OCI-LY1 (cell line): ENCODE data around the gene TMEM140.
"Not testable (repeated sequence)": the region's sequence is repeated elsewhere in the genome, so short reads cannot be mapped to it uniquely, and the experiment has no call there.

Experiments used
- H2AFZ ChIP-seq: fragments of 200-600 bp; sonication (generic), shearing (Covaris generic); 2 replicates; pipeline ENCODE4 v1.6.0; 2014; ENCODE audit warnings: antibody characterized with exemption, mild to moderate bottlenecking, low read length
- H3F3A ChIP-seq: fragments of 200-600 bp; sonication (generic), shearing (Covaris generic); 2 replicates; pipeline ENCODE4 v1.6.0; 2014; ENCODE audit warnings: mild to moderate bottlenecking, antibody characterized with exemption, low read length, moderate library complexity; ENCODE audit not compliant: insufficient read depth
- H3K27ac ChIP-seq: fragments of 200-600 bp; sonication (generic); 2 replicates; pipeline ENCODE4 v1.5.1; 2014; ENCODE audit warnings: low read length, mixed run types, mild to moderate bottlenecking, low read depth; ENCODE audit not compliant: poor library complexity, severe bottlenecking
- H3K27me3 ChIP-seq: fragments of 200-600 bp; sonication (generic); 2 replicates; pipeline ENCODE4 v1.6.0; 2014; ENCODE audit warnings: antibody characterized with exemption, mild to moderate bottlenecking, low read length, moderate library complexity; ENCODE audit not compliant: insufficient read depth
- H3K36me3 ChIP-seq: fragments of 200-600 bp; sonication (generic); 2 replicates; pipeline ENCODE4 v1.6.1; 2014; ENCODE audit warnings: mild to moderate bottlenecking, antibody characterized with exemption, low read length, moderate library complexity, mixed read lengths; ENCODE audit not compliant: insufficient read depth
- H3K4me1 ChIP-seq: fragments of 200-600 bp; sonication (generic); 2 replicates; pipeline ENCODE4 v1.5.1; 2014; ENCODE audit warnings: mild to moderate bottlenecking, low read length, moderate library complexity; ENCODE audit not compliant: insufficient read depth, severe bottlenecking
- H3K4me2 ChIP-seq: fragments of 200-600 bp; sonication (generic), shearing (Covaris generic); 2 replicates; pipeline ENCODE4 v1.6.1; 2014; ENCODE audit warnings: low read length
- H3K4me3 ChIP-seq: fragments of 200-600 bp; sonication (generic); 2 replicates; pipeline ENCODE4 v1.5.1; 2014; ENCODE audit warnings: low read length, low read depth, mild to moderate bottlenecking, mixed read lengths; ENCODE audit not compliant: poor library complexity, severe bottlenecking
- H3K79me2 ChIP-seq: fragments of 200-600 bp; shearing (Covaris generic); 2 replicates; pipeline ENCODE4 v1.6.1; 2016; ENCODE audit warnings: mixed run types, low read length, mixed read lengths; ENCODE audit not compliant: insufficient read depth
- H3K9ac ChIP-seq: fragments of 200-600 bp; sonication (generic), shearing (Covaris generic); 2 replicates; pipeline ENCODE4 v1.6.1; 2014; ENCODE audit warnings: mild to moderate bottlenecking, low read length, mixed read lengths
- H3K9me2 ChIP-seq: fragments of 200-600 bp; sonication (generic), shearing (Covaris generic); 2 replicates; pipeline ENCODE4 v1.6.1; 2014; ENCODE audit warnings: low read depth, mild to moderate bottlenecking, low read length, mixed read lengths
- H3K9me3 ChIP-seq: fragments of 200-600 bp; shearing (Covaris generic); 2 replicates; pipeline ENCODE4 v1.6.1; 2014; ENCODE audit warnings: low read length, mixed read lengths
- H4K20me1 ChIP-seq: fragments of 200-600 bp; sonication (generic), shearing (Covaris generic); 2 replicates; pipeline ENCODE4 v1.6.0; 2016; ENCODE audit warnings: mild to moderate bottlenecking, low read length; ENCODE audit not compliant: insufficient read depth
- EZH2 ChIP-seq: fragments of 200-600 bp; sonication (generic), shearing (Covaris generic); IDR thresholded peaks from 2 replicates; pipeline ENCODE4 v1.8.0; 2017; ENCODE audit warnings: borderline replicate concordance, mixed run types, mild to moderate bottlenecking, antibody characterized with exemption, low read length, moderate library complexity, mixed read lengths
- TF ChIP-seq, protein P1 (sequence below): fragments of 200-600 bp; sonication (generic), shearing (Covaris generic); IDR thresholded peaks from 2 replicates; pipeline ENCODE4 v1.5.1; 2017; ENCODE audit warnings: mild to moderate bottlenecking, antibody characterized with exemption, low read length, moderate library complexity, mixed read lengths

TMEM140 gene

DNA sequence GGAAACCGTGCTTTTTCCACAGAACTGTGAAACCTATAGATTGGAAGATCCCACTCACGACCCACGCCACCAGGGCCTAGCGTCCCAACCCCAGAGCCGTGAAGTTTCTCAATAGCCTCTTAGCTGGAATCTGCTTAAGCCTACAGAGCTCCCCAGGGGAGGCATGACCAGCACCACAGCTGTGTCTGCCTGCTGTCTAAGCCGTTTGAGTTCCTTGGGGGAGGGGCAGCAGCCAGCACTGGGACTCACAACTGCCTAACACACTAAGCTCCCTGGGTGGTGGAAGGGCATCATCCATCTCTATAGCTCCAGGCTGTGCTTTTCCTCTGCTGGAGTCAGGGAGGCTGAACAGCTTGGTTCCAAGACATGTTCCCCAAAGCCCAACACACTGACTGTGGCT lies 26.0 kb upstream of the TMEM140 start:
- Histone ChIP-seq H3K4me2 (no peak overlapping the region), H3F3A (no peaks in the 10 kb centered on the region), H3K4me3 (no peak overlapping the region), H3K9ac (no peak overlapping the region), H3K27me3 (no peaks in the 10 kb centered on the region), H4K20me1 (no peaks in the 10 kb centered on the region), H3K9me3 (no peaks in the 10 kb centered on the region), H3K27ac (no peak overlapping the region), H2AFZ (no peak overlapping the region), H3K79me2 (no peaks in the 10 kb centered on the region), H3K9me2 (no peaks in the 10 kb centered on the region), H3K36me3 (no peaks in the 10 kb centered on the region), H3K4me1 (no peaks in the 10 kb centered on the region)
- TF ChIP-seq EZH2: no peak
- TF ChIP-seq, protein P1, sequence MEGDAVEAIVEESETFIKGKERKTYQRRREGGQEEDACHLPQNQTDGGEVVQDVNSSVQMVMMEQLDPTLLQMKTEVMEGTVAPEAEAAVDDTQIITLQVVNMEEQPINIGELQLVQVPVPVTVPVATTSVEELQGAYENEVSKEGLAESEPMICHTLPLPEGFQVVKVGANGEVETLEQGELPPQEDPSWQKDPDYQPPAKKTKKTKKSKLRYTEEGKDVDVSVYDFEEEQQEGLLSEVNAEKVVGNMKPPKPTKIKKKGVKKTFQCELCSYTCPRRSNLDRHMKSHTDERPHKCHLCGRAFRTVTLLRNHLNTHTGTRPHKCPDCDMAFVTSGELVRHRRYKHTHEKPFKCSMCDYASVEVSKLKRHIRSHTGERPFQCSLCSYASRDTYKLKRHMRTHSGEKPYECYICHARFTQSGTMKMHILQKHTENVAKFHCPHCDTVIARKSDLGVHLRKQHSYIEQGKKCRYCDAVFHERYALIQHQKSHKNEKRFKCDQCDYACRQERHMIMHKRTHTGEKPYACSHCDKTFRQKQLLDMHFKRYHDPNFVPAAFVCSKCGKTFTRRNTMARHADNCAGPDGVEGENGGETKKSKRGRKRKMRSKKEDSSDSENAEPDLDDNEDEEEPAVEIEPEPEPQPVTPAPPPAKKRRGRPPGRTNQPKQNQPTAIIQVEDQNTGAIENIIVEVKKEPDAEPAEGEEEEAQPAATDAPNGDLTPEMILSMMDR: no peak

- H3K9ac ChIP-seq, H3K4me2 ChIP-seq, H3K4me1 ChIP-seq, H4K20me1 ChIP-seq, H3F3A ChIP-seq, H3K27me3 ChIP-seq, H2AFZ ChIP-seq, H3K36me3 ChIP-seq, H3K9me2 ChIP-seq, H3K4me3 ChIP-seq, H3K9me3 ChIP-seq, H3K79me2 ChIP-seq, H3K27ac ChIP-seq: not testable (repeated sequence)
Measured at GRCh38 chr7:135124631-135125030, 23.2 kb upstream of the TMEM140 start.

DNA sequence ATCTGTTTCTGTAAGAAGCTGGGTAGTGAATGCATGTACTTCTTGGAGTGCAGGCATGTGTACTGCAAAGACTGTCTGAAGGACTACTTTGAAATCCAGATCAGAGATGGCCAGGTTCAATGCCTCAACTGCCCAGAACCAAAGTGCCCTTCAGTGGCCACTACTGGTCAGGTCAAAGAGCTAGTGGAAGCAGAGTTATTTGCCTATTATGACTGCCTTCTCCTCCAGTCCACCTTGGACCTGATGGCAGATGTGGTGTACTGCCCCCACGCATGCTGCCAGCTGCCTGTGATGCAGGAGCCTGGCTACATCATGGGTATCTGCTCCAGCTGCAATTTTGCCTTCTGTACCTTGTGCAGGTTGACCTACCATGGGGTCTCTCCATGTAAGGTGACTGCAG lies 18.9 kb upstream of the TMEM140 start:
- Histone ChIP-seq H3K9me2 (no peaks in the 10 kb centered on the region), H3F3A (no peaks in the 10 kb centered on the region), H3K27ac (no peak overlapping the region), H3K36me3 (no peaks in the 10 kb centered on the region; the same call in 1 of the 2 replicates), H3K9ac (no peak overlapping the region), H3K4me3 (no peak overlapping the region), H3K27me3 (no peaks in the 10 kb centered on the region), H3K4me1 (no peaks in the 10 kb centered on the region), H4K20me1 (no peaks in the 10 kb centered on the region), H3K79me2 (no peaks in the 10 kb centered on the region), H2AFZ (no peak overlapping the region), H3K9me3 (peaks cover 16% of the 10 kb centered on the region), H3K4me2 (no peak overlapping the region)
- TF ChIP-seq, protein P1: no peak
- no peak for TF ChIP-seq EZH2

DNA sequence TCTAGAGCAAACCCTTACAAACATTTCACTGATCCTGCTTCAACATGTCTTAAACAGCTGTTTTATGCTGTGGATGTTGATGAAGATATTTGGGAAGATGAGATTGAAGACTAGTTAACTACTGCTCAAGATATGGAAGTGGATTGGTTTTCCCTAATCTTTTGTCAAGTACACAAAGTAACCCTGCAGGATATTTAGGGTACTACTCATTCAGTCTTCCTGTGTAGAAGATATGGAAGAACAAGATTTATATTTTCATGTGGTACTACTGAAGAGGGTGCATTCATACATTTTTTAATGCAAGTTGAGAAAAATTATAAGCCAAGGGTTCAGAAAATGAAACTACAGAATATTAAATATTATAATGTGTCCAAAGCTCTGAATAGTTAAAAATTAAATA lies 18.3 kb upstream of the TMEM140 start:
- Histone ChIP-seq H3K36me3 (no peaks in the 10 kb centered on the region; the same call in 1 of the 2 replicates), H3K27ac (no peak overlapping the region), H3K4me3 (no peak overlapping the region), H3K9me2 (no peaks in the 10 kb centered on the region), H3K4me2 (no peak overlapping the region), H3K9me3 (peaks cover 16% of the 10 kb centered on the region), H2AFZ (no peak overlapping the region), H3K4me1 (no peaks in the 10 kb centered on the region), H3F3A (no peaks in the 10 kb centered on the region), H3K9ac (no peak overlapping the region), H3K27me3 (no peaks in the 10 kb centered on the region), H4K20me1 (no peaks in the 10 kb centered on the region), H3K79me2 (no peaks in the 10 kb centered on the region)
- no peak for TF ChIP-seq EZH2
- TF ChIP-seq, protein P1: no peak
